Fibroblast of pulmonary artery (primary cell): Measurements from ENCODE around the gene HOXA11.

Experiments
- DNase-seq: peaks from one replicate; pipeline ENCODE4 v3.0.0-alpha.2; 2010; ENCODE audit warnings: low read depth
- H3K4me3 ChIP-seq: replicated peaks from 2 replicates; pipeline ENCODE4 v1.5.1; 2011; ENCODE audit warnings: low read depth, mild to moderate bottlenecking, control low read depth, low read length, moderate library complexity
- TF ChIP-seq, protein P1 (sequence below): IDR thresholded peaks from 2 replicates; pipeline ENCODE4 v1.5.1; 2011; ENCODE audit warnings: mild to moderate bottlenecking, control low read depth, low read length, inconsistent platforms; ENCODE audit errors: missing control alignments

The HOXA11 gene

GRCh38 chr7:27173956-27174873 lies 10.8 kb downstream of the HOXA11 start, which contains the start of gene HOXA10:
Gene HOXA10 (minus strand): TSS chr7:27174320. CDS start chr7:27174306, 14 bp downstream.
- TF ChIP-seq, protein P1, sequence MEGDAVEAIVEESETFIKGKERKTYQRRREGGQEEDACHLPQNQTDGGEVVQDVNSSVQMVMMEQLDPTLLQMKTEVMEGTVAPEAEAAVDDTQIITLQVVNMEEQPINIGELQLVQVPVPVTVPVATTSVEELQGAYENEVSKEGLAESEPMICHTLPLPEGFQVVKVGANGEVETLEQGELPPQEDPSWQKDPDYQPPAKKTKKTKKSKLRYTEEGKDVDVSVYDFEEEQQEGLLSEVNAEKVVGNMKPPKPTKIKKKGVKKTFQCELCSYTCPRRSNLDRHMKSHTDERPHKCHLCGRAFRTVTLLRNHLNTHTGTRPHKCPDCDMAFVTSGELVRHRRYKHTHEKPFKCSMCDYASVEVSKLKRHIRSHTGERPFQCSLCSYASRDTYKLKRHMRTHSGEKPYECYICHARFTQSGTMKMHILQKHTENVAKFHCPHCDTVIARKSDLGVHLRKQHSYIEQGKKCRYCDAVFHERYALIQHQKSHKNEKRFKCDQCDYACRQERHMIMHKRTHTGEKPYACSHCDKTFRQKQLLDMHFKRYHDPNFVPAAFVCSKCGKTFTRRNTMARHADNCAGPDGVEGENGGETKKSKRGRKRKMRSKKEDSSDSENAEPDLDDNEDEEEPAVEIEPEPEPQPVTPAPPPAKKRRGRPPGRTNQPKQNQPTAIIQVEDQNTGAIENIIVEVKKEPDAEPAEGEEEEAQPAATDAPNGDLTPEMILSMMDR = no peak
- no peak within 1 kb of the TSS for H3K4me3 ChIP-seq
- no peak for DNase-seq

- H3K4me3 ChIP-seq = no peak overlapping the region
- TF ChIP-seq, protein P1 = no peak
- DNase-seq = no peak
These were observed 11.5 kb downstream of the HOXA11 start for GRCh38 chr7:27173511-27173955.

DNA sequence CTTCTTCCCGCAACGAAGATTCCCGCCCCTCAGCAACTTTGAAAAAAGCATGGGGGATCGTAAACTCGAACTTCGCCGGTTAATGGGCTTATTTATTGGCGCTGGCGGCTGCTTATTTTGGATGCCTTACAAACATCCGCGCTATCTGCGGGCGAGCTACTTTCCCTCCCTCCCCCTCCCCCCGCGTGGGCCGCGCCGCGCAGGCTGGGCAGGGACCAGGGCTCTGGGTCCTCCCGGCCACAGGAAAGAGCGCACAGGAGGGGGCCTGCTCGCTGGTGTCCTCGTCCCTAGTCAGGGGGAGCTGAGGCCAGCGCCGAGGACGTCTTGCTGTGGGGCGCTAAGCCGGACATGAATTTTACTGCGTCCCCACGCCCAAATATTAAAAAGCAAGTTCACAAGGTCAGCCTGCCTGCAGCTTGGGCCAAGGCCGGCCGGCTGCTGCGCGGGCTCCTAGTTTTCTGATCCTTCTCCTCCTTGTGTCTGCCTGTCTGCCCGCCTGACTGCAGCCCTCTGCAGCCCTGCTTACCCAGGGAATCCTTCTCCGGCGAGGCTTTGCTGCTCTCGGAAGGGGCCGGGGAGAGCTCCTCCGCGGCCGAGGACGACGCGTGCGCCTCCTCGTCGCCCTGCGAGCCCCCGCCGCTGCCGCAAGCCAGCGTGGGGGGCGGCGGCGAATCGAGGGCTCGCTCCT lies 12.1 kb downstream of the HOXA11 start:
- no peak overlapping the region for H3K4me3 ChIP-seq
- no peak for DNase-seq
- TF ChIP-seq, protein P1 = no peak

DNA sequence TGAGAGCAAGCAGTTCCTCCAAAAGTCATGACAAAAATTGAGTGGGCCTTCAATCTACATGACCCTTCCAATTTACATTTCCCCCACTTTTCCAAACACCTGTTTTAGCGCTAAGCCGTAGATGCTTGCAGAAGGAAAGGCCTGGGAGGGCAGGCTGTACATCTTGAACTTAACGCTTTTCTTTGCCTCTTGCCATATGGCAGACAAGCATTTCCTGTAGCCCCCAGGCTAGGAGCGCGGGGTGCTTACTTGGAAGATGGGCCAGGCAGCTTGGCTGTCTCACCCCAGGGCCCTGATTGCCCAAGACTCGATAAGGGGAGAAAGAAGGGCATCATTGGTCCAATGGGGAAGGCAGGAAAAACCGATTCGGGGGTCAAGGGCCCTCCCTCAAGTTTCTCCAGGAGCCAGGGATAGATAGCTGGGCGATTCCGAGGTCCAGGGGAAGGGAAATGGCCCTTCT lies 12.7 kb downstream of the HOXA11 start:
- no peak overlapping the region for H3K4me3 ChIP-seq
- DNase-seq = no peak
- TF ChIP-seq, protein P1 = no peak

- DNase-seq = no peak
- H3K4me3 ChIP-seq = no peak overlapping the region
- TF ChIP-seq, protein P1 = no peak
These were observed 13.3 kb downstream of the HOXA11 start for GRCh38 chr7:27171637-27172314.

DNA sequence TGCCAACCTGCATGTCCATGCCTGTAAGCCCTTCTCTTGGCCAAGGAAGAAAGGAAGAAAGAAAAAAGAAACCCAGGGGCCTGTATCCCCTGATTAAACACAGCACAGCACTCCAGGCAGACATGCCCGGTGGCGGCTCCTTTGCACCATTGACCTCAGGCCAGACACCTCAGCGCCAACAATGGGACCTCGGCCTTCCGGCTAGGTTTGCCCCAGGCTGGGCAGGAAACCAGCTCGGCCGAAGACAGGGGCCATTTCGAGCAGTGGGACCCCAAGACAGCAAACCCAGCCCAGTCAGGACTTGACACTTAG lies 13.8 kb downstream of the HOXA11 start:
- no peak for DNase-seq
- H3K4me3 ChIP-seq = no peak overlapping the region
- TF ChIP-seq, protein P1 = no peak
